HG02642 (cell line): ENCODE measurements around the gene TRAM1L1.

ENCODE experiments used
- ATAC-seq: cut with Tn5 transposase; IDR thresholded peaks from one replicate; pipeline ENCODE4 v1.9.1; 2021; ENCODE audit warnings: mild to moderate bottlenecking; ENCODE audit not compliant: unreplicated experiment, poor library complexity

Gene TRAM1L1

DNA sequence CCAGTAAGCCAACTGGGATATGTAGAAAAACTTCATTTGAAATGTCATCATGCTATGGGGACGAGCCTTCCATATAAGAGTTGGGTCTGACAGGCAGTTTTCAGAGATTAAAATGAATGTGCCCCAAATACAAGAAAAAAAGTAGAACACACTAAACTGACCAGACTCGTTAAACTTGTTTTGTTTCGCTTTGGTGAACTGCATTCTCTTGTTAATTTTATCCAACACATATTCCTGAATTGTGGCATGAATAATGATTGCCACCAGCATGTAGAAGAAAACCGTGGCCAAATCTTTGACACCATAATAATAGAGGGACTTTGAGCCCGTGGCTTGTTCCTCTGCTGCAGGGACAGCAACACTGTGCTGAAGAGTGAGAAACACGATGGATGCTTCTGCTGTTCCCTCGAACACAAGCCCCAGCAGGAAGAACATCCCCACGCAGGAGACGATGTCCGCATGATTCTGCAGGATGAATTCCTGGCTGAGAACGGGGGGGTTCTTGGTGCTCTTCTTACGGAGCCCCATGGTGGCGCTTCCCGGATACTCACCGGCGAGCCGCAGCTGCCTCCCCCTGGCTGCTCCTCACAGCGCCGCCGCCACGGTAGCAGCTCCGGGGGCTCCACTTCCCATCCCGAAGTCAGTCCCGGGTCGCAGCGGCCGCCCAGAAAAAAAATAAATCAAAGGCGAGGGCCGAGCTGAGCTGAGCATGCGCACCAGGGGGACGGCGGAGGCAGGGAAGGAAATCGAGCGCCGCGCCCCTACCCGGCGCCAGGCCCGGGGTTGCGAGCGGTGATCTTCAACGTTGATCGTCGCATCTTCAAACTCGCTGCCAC, at the start of gene TRAM1L1:
Gene TRAM1L1, minus strand, starts transcription at position 711 of the 836 bp plus-strand sequence. Its CDS starts 183 bp downstream, at position 528.
- peak; percentile 90 for ATAC-seq

DNA sequence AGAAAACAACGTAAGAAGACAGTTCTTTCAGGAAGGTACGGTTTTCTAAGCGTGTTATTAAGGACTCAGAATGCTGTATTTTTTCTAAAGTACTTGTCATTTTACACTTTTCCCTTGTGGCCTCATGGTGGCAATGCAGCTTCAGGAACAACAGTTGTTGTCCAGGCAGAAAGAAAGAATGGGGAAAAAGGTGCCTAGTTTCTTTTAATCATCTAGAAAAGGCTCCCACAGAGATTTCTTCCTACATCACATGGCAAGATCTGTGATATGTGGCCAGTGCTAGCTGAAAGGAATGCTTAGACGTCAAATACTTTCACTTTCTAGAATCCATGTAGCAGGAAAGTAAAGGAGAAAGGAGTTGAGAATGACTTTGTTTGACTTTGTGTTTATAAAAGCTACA, 49.0 kb upstream of the TRAM1L1 start:
- ATAC-seq: no peak

DNA sequence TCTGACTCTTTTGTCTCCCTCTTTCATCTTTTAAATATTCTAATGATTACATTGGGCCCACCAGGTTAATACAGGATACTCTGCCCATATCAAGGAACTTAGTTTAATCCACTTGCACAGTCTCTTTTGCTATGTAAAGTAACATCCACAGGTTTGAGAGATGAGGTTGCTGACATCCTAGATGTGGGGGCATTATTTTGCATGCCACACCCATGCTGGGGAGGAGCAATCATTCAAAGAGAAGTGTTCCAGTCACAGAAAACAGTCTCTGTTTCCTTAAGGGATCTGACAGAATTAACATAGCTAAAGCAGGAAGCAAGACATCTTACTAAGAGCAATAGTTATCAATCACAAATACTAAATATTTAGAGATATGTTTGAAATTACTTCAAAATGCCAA, 11.5 kb upstream of the TRAM1L1 start:
- no peak for ATAC-seq

DNA sequence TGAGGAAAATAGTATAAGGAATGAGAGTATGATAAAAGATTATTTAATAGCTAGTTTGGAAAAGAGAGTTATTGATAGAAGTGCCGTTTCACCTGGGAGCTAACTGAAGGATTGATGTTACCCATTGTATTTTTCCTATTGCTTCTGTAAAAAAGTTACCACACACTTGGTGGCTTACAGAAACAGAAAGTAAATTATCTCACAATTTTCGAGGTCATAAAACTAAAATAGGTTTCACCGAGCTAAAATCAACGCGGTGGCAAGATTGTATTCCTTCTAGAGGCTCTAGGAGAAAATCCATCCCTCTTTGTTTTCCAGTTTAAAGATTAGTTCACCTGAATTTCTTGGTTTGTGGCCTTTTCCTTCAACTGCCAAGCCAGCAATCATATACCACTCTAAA, 11.1 kb upstream of the TRAM1L1 start:
- no peak for ATAC-seq

DNA sequence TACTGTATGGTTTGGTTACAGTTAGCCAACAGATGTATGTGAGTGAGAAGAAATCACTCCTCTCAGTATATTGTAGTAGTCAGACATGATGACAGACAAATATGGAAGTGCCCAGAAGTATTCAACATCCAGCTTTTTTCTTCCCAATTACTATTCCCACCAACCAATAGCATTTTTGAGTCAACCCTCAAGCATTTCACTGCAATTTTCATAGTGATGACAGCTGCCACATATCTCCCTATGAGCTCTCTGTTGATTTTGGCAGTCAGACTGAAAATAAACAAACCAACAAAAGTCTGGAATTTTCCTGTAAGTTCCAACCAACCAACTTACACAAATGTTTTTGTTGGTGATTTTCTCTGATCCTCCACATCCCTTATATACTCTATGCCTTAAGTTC, 8.2 kb upstream of the TRAM1L1 start:
- ATAC-seq: no peak

DNA sequence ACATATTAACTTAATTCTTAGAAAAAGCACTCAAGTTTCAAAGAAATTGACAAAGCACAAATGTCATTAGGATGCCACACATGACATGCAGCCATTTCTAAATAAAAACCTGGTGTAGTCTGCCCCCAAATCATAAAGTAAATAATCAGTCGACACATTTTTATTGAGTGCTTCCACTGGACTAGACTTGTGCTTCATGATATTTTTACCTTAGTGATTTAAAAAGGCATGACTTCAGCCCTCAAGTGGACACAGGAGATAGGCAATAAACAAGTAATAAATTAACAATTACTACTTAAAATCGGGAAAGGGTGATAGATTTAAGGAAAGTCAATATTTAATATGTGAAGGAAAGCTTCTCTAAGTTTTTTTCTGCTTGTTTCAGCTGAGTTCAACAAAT, 7.6 kb downstream of the TRAM1L1 start:
- no peak for ATAC-seq

DNA sequence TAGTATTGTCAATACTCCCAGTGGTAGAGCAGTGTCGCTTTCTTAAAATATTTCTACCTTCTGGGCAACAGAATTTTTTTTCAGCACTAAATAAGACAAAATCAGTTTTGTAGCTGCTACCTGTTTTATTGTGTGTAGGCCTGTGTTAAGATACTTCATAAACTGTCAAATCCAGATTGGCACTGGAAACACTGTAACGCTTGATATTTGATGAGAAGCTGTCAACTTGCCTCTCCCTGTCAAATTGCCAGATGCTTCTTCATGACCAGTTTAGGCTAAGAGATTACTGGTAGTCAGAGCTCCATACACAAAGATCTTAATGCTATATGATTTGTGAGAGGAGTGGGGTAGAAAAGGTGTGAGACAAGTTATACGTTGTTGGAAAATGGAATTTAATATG, 17.3 kb downstream of the TRAM1L1 start:
- no peak for ATAC-seq

DNA sequence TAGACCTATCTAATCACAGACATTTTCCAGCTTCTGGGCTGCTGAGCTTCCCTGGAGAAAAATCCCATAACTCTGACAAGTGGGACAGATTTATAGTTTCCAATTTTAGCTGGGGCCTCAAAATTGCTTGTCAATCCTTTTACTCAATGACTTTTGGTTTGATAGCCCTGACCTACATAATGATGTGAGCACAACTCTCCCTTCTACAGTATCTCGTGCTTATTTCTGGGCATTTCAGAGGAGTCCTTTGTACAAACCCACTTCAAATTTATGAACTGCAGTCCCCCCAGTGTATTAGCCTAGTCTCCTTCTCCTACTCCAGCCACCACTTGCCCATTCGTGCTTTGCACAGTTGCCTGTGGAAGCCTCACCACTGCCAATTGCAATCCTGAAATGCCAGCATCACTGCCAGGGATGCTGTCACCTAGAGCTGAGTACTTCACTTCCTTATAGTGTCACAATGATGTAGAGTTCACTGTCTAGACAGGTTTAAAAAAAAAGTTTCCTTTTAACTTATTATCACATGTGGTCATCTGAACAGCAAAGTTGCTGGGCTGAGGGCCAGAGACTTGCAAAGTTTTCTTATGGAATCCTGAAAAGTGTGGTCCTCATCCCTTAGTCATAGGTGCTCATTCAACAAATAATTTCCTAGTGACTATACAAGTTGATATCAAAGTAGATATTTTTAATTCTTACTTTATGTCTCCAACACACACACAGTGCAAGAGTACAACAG, 21.2 kb downstream of the TRAM1L1 start:
- no peak for ATAC-seq

DNA sequence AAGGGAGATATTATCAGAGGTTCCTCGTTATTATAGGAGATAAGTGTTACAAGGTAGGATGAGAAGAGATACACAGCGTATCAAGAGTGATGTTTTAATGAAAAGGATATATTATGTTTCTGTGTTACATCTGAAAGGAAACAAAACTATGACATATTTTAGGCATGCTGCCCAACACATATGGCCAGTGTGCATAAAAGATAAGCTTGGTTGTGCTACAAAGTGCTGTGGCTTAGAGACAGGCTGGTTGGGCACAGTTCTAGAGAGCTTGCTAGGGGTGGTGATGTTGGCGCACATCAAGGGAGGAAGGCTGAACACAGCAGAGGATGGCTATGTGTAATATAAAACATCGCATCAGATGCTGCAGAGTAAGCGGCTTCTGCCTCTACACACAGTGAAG, 42.4 kb downstream of the TRAM1L1 start:
- ATAC-seq: no peak
